Measurements from ENCODE around the gene AGK.
A peak's percentile ranks its signal among the peaks of the same experiment; 100 is the strongest.

DNA sequence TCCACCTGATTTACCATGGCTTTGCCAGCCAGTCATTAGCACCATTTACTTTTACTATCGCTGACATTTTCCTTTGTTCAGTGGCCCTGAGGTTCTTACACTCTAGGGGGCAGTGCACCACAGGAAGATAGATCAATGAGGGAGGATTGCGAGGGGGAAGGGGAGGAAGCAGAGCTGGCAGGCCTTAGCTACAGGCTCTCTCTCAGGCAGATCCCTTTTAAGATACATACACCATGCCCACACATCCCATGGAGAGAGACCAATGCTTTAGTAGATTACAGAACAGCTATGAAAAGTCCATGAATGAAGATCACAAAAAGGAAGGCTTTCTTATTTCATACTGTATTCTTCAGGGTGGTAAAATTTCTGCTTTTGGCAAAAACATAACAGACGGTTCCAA is 103.3 kb downstream of the AGK start:
- TF ChIP-seq CTCF (IDR thresholded peaks at IDR 0.05; ENCODE audit: poor library complexity) (peak; percentile 68), EZH2phosphoT487 (IDR thresholded peaks at IDR 0.05; ENCODE audit: low read depth, severe bottlenecking, unreplicated experiment) (no peak)
